H1 (cell line): ENCODE results near the gene ATOH8. TPM values are rescaled to one million over a fixed set of nuclear protein-coding genes. Genes with fewer than 3 reads are reported as not detected.

ENCODE experiments used
- CTCF ChIA-PET: fragments of 300-600 bp; sonication (Branson Sonifier 250); formaldehyde crosslinking; loops from one replicate; lab custom pipeline; 2021; ENCODE audit not compliant: partially characterized antibody; lab: Charles Lee
- POLR2A ChIA-PET: fragments of 300-600 bp; sonication (Branson Sonifier 250); formaldehyde crosslinking; loops from one replicate; lab custom pipeline; 2021; ENCODE audit warnings: inconsistent platforms; ENCODE audit not compliant: partially characterized antibody; lab: Charles Lee
- DNase-seq, 2 experiments: peaks; one replicate each; pipeline versions ENCODE4 v3.0.0 to v3.0.0-alpha.2; 2010 to 2022; ENCODE audit warnings: low spot score in 2 of 2, low read depth in 1 of 2, mixed read lengths in 1 of 2
- FAIRE-seq: peaks from 2 replicates; lab custom pipeline; 2011; peaks lifted over from hg19 to GRCh38; lab: Jason Lieb, UNC
- H2AFZ ChIP-seq: 2 replicates; pipeline ENCODE4 v1.8.1; 2012; ENCODE audit warnings: low read length, inconsistent platforms
- H2AK5ac ChIP-seq: 2 replicates; pipeline ENCODE4 v1.6.1; 2013; ENCODE audit warnings: low read depth, low read length
- H2BK120ac ChIP-seq: replicated peaks from 2 replicates; pipeline ENCODE3; 2013; ENCODE audit warnings: low read depth, low read length, inconsistent platforms
- H2BK12ac ChIP-seq: 2 replicates; pipeline ENCODE4 v1.6.1; 2013; ENCODE audit warnings: low read depth, low read length
- H2BK15ac ChIP-seq: 2 replicates; pipeline ENCODE4 v1.6.1; 2013; ENCODE audit warnings: low read length
- H2BK20ac ChIP-seq: 2 replicates; pipeline ENCODE4 v1.6.1; 2013; ENCODE audit warnings: low read length
- H2BK5ac ChIP-seq: 2 replicates; pipeline ENCODE4 v1.6.1; 2013; ENCODE audit warnings: low read depth, low read length
- H3K14ac ChIP-seq: 2 replicates; pipeline ENCODE4 v1.6.1; 2013; ENCODE audit warnings: inconsistent platforms; ENCODE audit not compliant: insufficient read length
- H3K18ac ChIP-seq: 2 replicates; pipeline ENCODE4 v1.6.1; 2013; ENCODE audit warnings: low read length; ENCODE audit errors: extremely low read depth
- H3K23ac ChIP-seq: 2 replicates; pipeline ENCODE4 v1.6.1; 2013; ENCODE audit warnings: inconsistent platforms; ENCODE audit not compliant: insufficient read length
- H3K23me2 ChIP-seq: 2 replicates; pipeline ENCODE4 v1.6.1; 2013; ENCODE audit warnings: low read depth, low read length
- H3K27ac ChIP-seq: 2 replicates; pipeline ENCODE4 v1.6.1; 2011; ENCODE audit warnings: low read depth, low read length, inconsistent platforms
- H3K27me3 ChIP-seq, 4 experiments: replicated peaks in 1 of 4; 1 replicate in 1 of 4; 2 replicates in 3 of 4; pipeline versions ENCODE4 v1.6.1 to v1.8.1; 2011 to 2013; ENCODE audit warnings: low read length in 3 of 4, mild to moderate bottlenecking in 3 of 4, inconsistent platforms in 2 of 4, mixed read lengths in 2 of 4, moderate library complexity in 1 of 4; ENCODE audit not compliant: control insufficient read depth in 3 of 4, insufficient read depth in 3 of 4; ENCODE audit errors: extremely low read depth in 1 of 4
- H3K36me3 ChIP-seq, 4 experiments: 2 replicates each; pipeline versions ENCODE4 v1.6.1 to v1.8.1; 2011 to 2013; ENCODE audit warnings: mild to moderate bottlenecking in 4 of 4, low read length in 3 of 4, moderate library complexity in 2 of 4, control low read depth in 1 of 4, inconsistent platforms in 1 of 4; ENCODE audit not compliant: insufficient read depth in 4 of 4, control insufficient read depth in 2 of 4
- H3K4ac ChIP-seq: replicated peaks from 2 replicates; pipeline ENCODE3; 2013; ENCODE audit warnings: low read length, low read depth, mixed read lengths, inconsistent platforms; ENCODE audit not compliant: insufficient read length
- H3K4me1 ChIP-seq, 4 experiments: replicated peaks in 1 of 4; 1 replicate in 1 of 4; 2 replicates in 3 of 4; pipeline versions ENCODE4 v1.6.1 to v1.8.1; 2011 to 2013; ENCODE audit warnings: low read length in 3 of 4, inconsistent platforms in 2 of 4, mixed read lengths in 1 of 4; ENCODE audit not compliant: insufficient read depth in 4 of 4, control insufficient read depth in 3 of 4
- H3K4me2 ChIP-seq, 2 experiments: 2 replicates each; pipeline versions ENCODE4 v1.6.1 to v1.8.1; 2011 to 2013; ENCODE audit warnings: low read depth in 2 of 2, low read length in 2 of 2, control low read depth in 1 of 2, inconsistent platforms in 1 of 2, mild to moderate bottlenecking in 1 of 2; ENCODE audit not compliant: insufficient read depth in 1 of 2
- H3K4me3 ChIP-seq, 4 experiments: fragments of 200-600, 300-600 bp in 1 of 4; sonication (generic), shearing (Covaris generic), sonication (Bioruptor Twin) in 1 of 4; 2 replicates each; pipeline versions ENCODE4 v1.5.1 to v1.8.1; 2011 to 2016; ENCODE audit warnings: low read length in 4 of 4, low read depth in 3 of 4, control low read depth in 2 of 4, inconsistent platforms in 2 of 4, mild to moderate bottlenecking in 2 of 4, mixed read lengths in 1 of 4, moderate library complexity in 1 of 4; ENCODE audit not compliant: insufficient read depth in 2 of 4; ENCODE audit errors: extremely low read depth in 1 of 4
- H3K56ac ChIP-seq: replicated peaks from 2 replicates; pipeline ENCODE3; 2013; ENCODE audit warnings: low read depth, mild to moderate bottlenecking, mixed read lengths, low read length, inconsistent platforms; ENCODE audit not compliant: insufficient read length
- H3K79me1 ChIP-seq: 2 replicates; pipeline ENCODE4 v1.6.1; 2013; ENCODE audit warnings: low read depth, low read length, control low read depth
- H3K79me2 ChIP-seq, 2 experiments: 2 replicates each; pipeline versions ENCODE4 v1.6.1 to v1.8.1; 2012 to 2013; ENCODE audit warnings: low read length in 2 of 2, mild to moderate bottlenecking in 2 of 2, inconsistent platforms in 1 of 2; ENCODE audit not compliant: insufficient read depth in 2 of 2, control insufficient read depth in 1 of 2
- H3K9ac ChIP-seq, 4 experiments: replicated peaks in 1 of 4; 1 replicate in 1 of 4; 2 replicates in 3 of 4; pipeline versions ENCODE4 v1.6.1 to v1.8.1; 2011 to 2013; ENCODE audit warnings: low read depth in 3 of 4, low read length in 3 of 4, control low read depth in 2 of 4, mild to moderate bottlenecking in 2 of 4, moderate library complexity in 2 of 4, inconsistent platforms in 1 of 4; ENCODE audit errors: extremely low read depth in 1 of 4
- H3K9me3 ChIP-seq, 2 experiments: 2 replicates each; pipeline versions ENCODE4 v1.6.1 to v1.8.1; 2012 to 2013; ENCODE audit warnings: mild to moderate bottlenecking in 2 of 2, moderate library complexity in 2 of 2, control low read depth in 1 of 2, inconsistent platforms in 1 of 2, low read depth in 1 of 2, low read length in 1 of 2, mixed read lengths in 1 of 2; ENCODE audit not compliant: insufficient read depth in 2 of 2
- H4K20me1 ChIP-seq, 2 experiments: replicated peaks in 1 of 2; 2 replicates each; pipeline versions ENCODE3 to v1.8.1; 2011 to 2013; ENCODE audit warnings: inconsistent platforms in 2 of 2, low read length in 2 of 2, mild to moderate bottlenecking in 1 of 2; ENCODE audit not compliant: insufficient read depth in 2 of 2, control insufficient read depth in 1 of 2
- H4K5ac ChIP-seq: 2 replicates; pipeline ENCODE4 v1.6.1; 2013; ENCODE audit warnings: low read length, low read depth, mixed read lengths, inconsistent platforms; ENCODE audit not compliant: insufficient read length
- H4K8ac ChIP-seq: 2 replicates; pipeline ENCODE4 v1.8.0; 2013; ENCODE audit warnings: mild to moderate bottlenecking, moderate library complexity, low read length, inconsistent platforms; ENCODE audit not compliant: insufficient read depth; ENCODE audit errors: extremely low read depth
- H4K91ac ChIP-seq: replicated peaks from 2 replicates; pipeline ENCODE3; 2013; ENCODE audit warnings: low read length, mixed read lengths, inconsistent platforms; ENCODE audit not compliant: insufficient read length
- RFX5 ChIP-seq: IDR thresholded peaks from 2 replicates; pipeline ENCODE4 v1.6.1; 2011; ENCODE audit warnings: low read depth, low read length, improper control_type of control experiment, borderline replicate concordance
- USF2 ChIP-seq: IDR thresholded peaks from 2 replicates; pipeline ENCODE4 v1.6.1; 2011; ENCODE audit warnings: low read length, improper control_type of control experiment
- WGBS, 2 experiments: shearing (Covaris generic) in 1 of 2; methylation state at CpG; one replicate each; pipeline versions ENCODE4 v1.1.6 to v1.1.7; 2013 to 2015; ENCODE audit warnings: low lambda C conversion rate in 2 of 2, mixed read lengths in 2 of 2, inconsistent platforms in 1 of 2, low coverage in 1 of 2, missing lambda C conversion rate in 1 of 2; ENCODE audit not compliant: insufficient replicate concordance in 2 of 2, insufficient coverage in 1 of 2, insufficient read length in 1 of 2; ENCODE audit errors: extremely low coverage in 1 of 2, missing lambda C conversion rate in 1 of 2; 5-methylcytosine and 5-hydroxymethylcytosine counted together
- polyA plus RNA-seq, 7 experiments: library from polyadenylated mRNA; depleted of rRNA in 3 of 7; stranded (reverse) in 5 of 7; unstranded in 2 of 7; fragments of >200 nt in 5 of 7; fragments of 200-250 nt in 2 of 7; gene quantifications; 1 replicate in 5 of 7; 2 replicates in 1 of 7; 4 replicates in 1 of 7; pipeline versions ENCODE4 v1.2.1 to v1.2.3, GENCODE V29; 2011 to 2013; ENCODE audit warnings: missing spikeins in 2 of 7, mixed read lengths in 2 of 7
- total RNA-seq: library from RNA; stranded (reverse); fragmentation: NEBNext Ultra II Directional; extraction: Animal tissue kit (Norgen Biotek cat#: 25700); gene quantifications from 2 replicates; pipeline ENCODE4 v1.2.1, GENCODE V29; 2021

The ATOH8 gene
- total and polyA plus RNA-seq, 2 of the 8 experiments (the other 6 are each of a cell fraction or from before 2014, with no cell fraction given) = 0.50 to 0.53 TPM

GRCh38 chr2:85737481-85737880, 16.3 kb upstream of the ATOH8 start:
- H4K5ac ChIP-seq = no peak overlapping the region
- H3K27ac ChIP-seq = no peak overlapping the region
- no peak overlapping the region for H3K56ac ChIP-seq
- H3K4ac ChIP-seq = no peak overlapping the region
- H3K14ac ChIP-seq = no peak overlapping the region
- 0 out of 4 replicates have a peak, but pooled peaks cover 0 to 3% of the 10 kb centered on the region in 2 experiments for H3K9me3 ChIP-seq
- no peak overlapping the region for H4K91ac ChIP-seq
- ChIA-PET CTCF (interaction anchor here (1.1 to 47.8 kb wide), 9 partner anchors 7 to 90 kb away, joined by 3 to 986 read pairs (median 18); partner anchors contain the start of gene ATOH8), POLR2A (interaction anchor here (0.6 kb wide), 1 partner anchor 440 kb away, joined by 3 read pairs; no protein-coding TSS in a partner anchor)
- H2BK15ac ChIP-seq = no peak overlapping the region
- no peak overlapping the region for H2BK120ac ChIP-seq
- no peak overlapping the region for H3K9ac ChIP-seq
- no peak overlapping the region for H2AK5ac ChIP-seq
- no peak overlapping the region for H2BK12ac ChIP-seq
- no peak overlapping the region for H4K8ac ChIP-seq
- H3K18ac ChIP-seq = no peak overlapping the region
- peaks cover 0 to 7% (median 4%) of the 10 kb centered on the region in 4 experiments; a peak in 2 of 7 replicates for H3K4me1 ChIP-seq
- no peaks in the 10 kb centered on the region; the same call in 1 of the 2 replicates for H3K23me2 ChIP-seq
- no peak overlapping the region for H2AFZ ChIP-seq
- DNase-seq = no peak
- H3K23ac ChIP-seq = no peak overlapping the region
- no peaks in the 10 kb centered on the region for H3K79me1 ChIP-seq
- no peaks in the 10 kb centered on the region for H3K27me3 ChIP-seq
- H3K79me2 ChIP-seq = no peaks in the 10 kb centered on the region
- no peak overlapping the region for H2BK5ac ChIP-seq
- no peak overlapping the region for H2BK20ac ChIP-seq
- no peaks in the 10 kb centered on the region for H4K20me1 ChIP-seq
- no peak overlapping the region for H3K4me2 ChIP-seq
- no peaks in the 10 kb centered on the region for H3K36me3 ChIP-seq
- 98% methylated on average over 4 of the region's 4 CpGs; no CpG with 5 or more reads in 1 of the 2 experiments for WGBS, 2 experiments
- no peak overlapping the region for H3K4me3 ChIP-seq
- FAIRE-seq = no peak
- TF ChIP-seq USF2 = peak; percentile 61; the same call in 1 of the 2 replicates
- no peak for TF ChIP-seq RFX5
